ENCODE results near the gene SDCCAG8.

GRCh38 chr1:243320224-243320623 lies 64.4 kb downstream of the SDCCAG8 start:
- TF ChIP-seq CTCF (IDR thresholded peaks at IDR 0.05 in 8 of 11, conservative IDR thresholded peaks at IDR 0.05 in 3 of 11) (no peak), POLR2AphosphoS5 (IDR thresholded peaks at IDR 0.05) (no peak)

Data from spleen (tissue), 7 donors.